GM12878 (cell line): ENCODE results near the gene ALDH18A1. TPM values are rescaled to one million over a fixed set of nuclear protein-coding genes. Genes with fewer than 3 reads are reported as not detected.

Experiments
- ATAC-seq: fragments of 200-7000 bp; cut with Tn5 transposase; 3 replicates; pipeline ENCODE4 v1.9.1; 2020; ENCODE audit warnings: mild to moderate bottlenecking, moderate library complexity
- BruUV-seq: library from RNA; stranded (reverse); fragments of 400-500 nt; replicated peaks from 2 replicates; lab custom pipeline; 2021; lab: Mats Ljungman, UMichigan
- CTCF ChIA-PET: fragments of 300-600 bp; sonication (Branson Sonifier 250); formaldehyde crosslinking; extraction: SDS; loops from one replicate; lab custom pipeline; 2021; ENCODE audit warnings: inconsistent platforms; lab: Yijun Ruan, JAX
- POLR2A ChIA-PET: fragments of 350-600 bp; formaldehyde crosslinking; extraction: SDS; loops from one replicate; lab custom pipeline; 2021; ENCODE audit warnings: inconsistent platforms; lab: Charles Lee
- RAD21 ChIA-PET: fragments of 300-600 bp; sonication (Branson Sonifier 250); formaldehyde crosslinking; loops from one replicate; lab custom pipeline; 2023; ENCODE audit warnings: antibody characterized with exemption; ENCODE audit not compliant: unreplicated experiment; lab: Charles Lee
- SMC1A ChIA-PET: fragments of 300-600 bp; sonication (Branson Sonifier 250); formaldehyde crosslinking; loops from one replicate; lab custom pipeline; 2023; ENCODE audit not compliant: unreplicated experiment, uncharacterized antibody; lab: Charles Lee
- DNase-seq: peaks from one replicate; pipeline ENCODE4 v3.0.0-alpha.2; 2011; ENCODE audit warnings: low read depth, low spot score
- FAIRE-seq: peaks from 3 replicates; lab custom pipeline; 2011; peaks lifted over from hg19 to GRCh38; lab: Jason Lieb, UNC
- H2AFZ ChIP-seq: 2 replicates; pipeline ENCODE4 v1.6.0; 2011; ENCODE audit warnings: low read depth, low read length, control low read depth; ENCODE audit not compliant: control insufficient read depth
- H3K27ac ChIP-seq: 2 replicates; pipeline ENCODE4 v1.5.1; 2011; ENCODE audit warnings: control low read depth; ENCODE audit not compliant: control insufficient read depth, insufficient read depth
- H3K27me3 ChIP-seq, 2 experiments: replicated peaks in 1 of 2; 2 replicates each; pipeline versions ENCODE4 v1.6.0 to v1.6.1; 2011; ENCODE audit warnings: low read length in 1 of 2; ENCODE audit not compliant: control insufficient read depth in 2 of 2, insufficient read depth in 2 of 2
- H3K36me3 ChIP-seq, 2 experiments: 2 replicates each; pipeline ENCODE4 v1.5.1; 2011; ENCODE audit warnings: low read length in 1 of 2; ENCODE audit not compliant: control insufficient read depth in 2 of 2, insufficient read depth in 2 of 2
- H3K4me1 ChIP-seq: 2 replicates; pipeline ENCODE4 v1.6.1; 2011; ENCODE audit warnings: mild to moderate bottlenecking, low read length, moderate library complexity, mixed read lengths; ENCODE audit not compliant: control insufficient read depth, insufficient read depth
- H3K4me2 ChIP-seq: 2 replicates; pipeline ENCODE4 v1.6.0; 2011; ENCODE audit warnings: control low read depth; ENCODE audit not compliant: control insufficient read depth, insufficient read depth
- H3K4me3 ChIP-seq: fragments of 200-600 bp; sonication (generic); 2 replicates; pipeline ENCODE4 v1.5.1; 2016
- H3K79me2 ChIP-seq: 2 replicates; pipeline ENCODE4 v1.6.0; 2011; ENCODE audit warnings: low read length; ENCODE audit not compliant: control insufficient read depth, insufficient read depth
- H3K9ac ChIP-seq: 2 replicates; pipeline ENCODE4 v1.8.0; 2011; ENCODE audit warnings: low read length, control low read depth, mixed read lengths; ENCODE audit not compliant: control insufficient read depth, insufficient read depth
- H3K9me3 ChIP-seq: replicated peaks from 3 replicates; pipeline ENCODE4 v1.5.1; 2011; ENCODE audit warnings: mild to moderate bottlenecking, low read length; ENCODE audit not compliant: control insufficient read depth, insufficient read depth
- H4K20me1 ChIP-seq: 2 replicates; pipeline ENCODE4 v1.6.0; 2011; ENCODE audit not compliant: control insufficient read depth, insufficient read depth
- CBX3 ChIP-seq: fragments of 200-600 bp; sonication (generic); IDR thresholded peaks from 2 replicates; pipeline ENCODE4 v1.6.1; 2016; ENCODE audit warnings: low read depth, borderline replicate concordance
- DPF2 ChIP-seq: fragments of 450-650 bp; IDR thresholded peaks from 2 replicates; pipeline ENCODE4 v1.6.1; 2017; ENCODE audit warnings: mild to moderate bottlenecking
- HCFC1 ChIP-seq: fragments of 150-350 bp; IDR thresholded peaks from 2 replicates; pipeline ENCODE4 v1.6.1; 2014; ENCODE audit warnings: low read length
- POLR2A ChIP-seq: IDR thresholded peaks from 2 replicates; pipeline ENCODE4 v1.6.1; 2011; ENCODE audit warnings: low read depth, mild to moderate bottlenecking, low read length
- RELA ChIP-seq: fragments of 450-650 bp; IDR thresholded peaks from 2 replicates; pipeline ENCODE4 v1.8.0; 2014; ENCODE audit warnings: borderline replicate concordance; ENCODE audit not compliant: partially characterized antibody
- RELB ChIP-seq: fragments of 450-650 bp; IDR thresholded peaks from 2 replicates; pipeline ENCODE4 v1.6.1; 2017; ENCODE audit warnings: low read depth, mild to moderate bottlenecking, moderate library complexity
- YBX1 ChIP-seq: fragments of 450-650 bp; IDR thresholded peaks from 2 replicates; pipeline ENCODE4 v1.6.1; 2016; ENCODE audit warnings: antibody characterized with exemption
- WGBS: methylation state at CpG from one replicate; pipeline ENCODE4 v1.1.6; 2016; ENCODE audit warnings: low lambda C conversion rate; ENCODE audit not compliant: insufficient replicate concordance, insufficient coverage; ENCODE audit errors: missing lambda C conversion rate; 5-methylcytosine and 5-hydroxymethylcytosine counted together
- in situ Hi-C: fragments of 300-500 bp; cut with MboI; formaldehyde crosslinking; loops from 9 replicates; pipeline ENCODE4 v1.14.3; 2018; ENCODE audit warnings: mixed read lengths
- intact Hi-C: fragments of 100-400 bp; cut with micrococcal nuclease; formaldehyde crosslinking; loops from one replicate; pipeline ENCODE4 v1.14.2; 2022; ENCODE audit not compliant: unreplicated experiment
- polyA plus RNA-seq, 11 experiments: library from polyadenylated mRNA; depleted of rRNA in 4 of 11; unstranded in 6 of 11; stranded (reverse) in 5 of 11; fragments of >200 nt; fragmentation: Nextera tagmentation in 4 of 11; fragmentation: Illumina TruSeq in 1 of 11; extraction: Ambion mirVana in 4 of 11; extraction: Trizol in 1 of 11; gene quantifications; 1 replicate in 1 of 11; 2 replicates in 10 of 11; pipeline versions ENCODE4 v1.2.1 to v1.2.3, GENCODE V29; 2011 to 2016; ENCODE audit warnings: inconsistent platforms in 2 of 11, missing spikeins in 2 of 11, low read depth in 1 of 11
- total RNA-seq, 4 experiments: library from RNA; depleted of rRNA in 3 of 4; stranded (reverse); fragments of >200 nt in 3 of 4; fragmentation: Illumina TruSeq in 1 of 4; extraction: Trizol in 1 of 4; gene quantifications; 2 replicates each; pipeline versions ENCODE4 v1.2.1 to v1.2.3, GENCODE V29; 2013 to 2021

The ALDH18A1 gene
- total and polyA plus RNA-seq, 10 of the 15 experiments (the other 5 are each of a cell fraction or from before 2014, with no cell fraction given): 24.3 to 118 (median 99.3) TPM

DNA sequence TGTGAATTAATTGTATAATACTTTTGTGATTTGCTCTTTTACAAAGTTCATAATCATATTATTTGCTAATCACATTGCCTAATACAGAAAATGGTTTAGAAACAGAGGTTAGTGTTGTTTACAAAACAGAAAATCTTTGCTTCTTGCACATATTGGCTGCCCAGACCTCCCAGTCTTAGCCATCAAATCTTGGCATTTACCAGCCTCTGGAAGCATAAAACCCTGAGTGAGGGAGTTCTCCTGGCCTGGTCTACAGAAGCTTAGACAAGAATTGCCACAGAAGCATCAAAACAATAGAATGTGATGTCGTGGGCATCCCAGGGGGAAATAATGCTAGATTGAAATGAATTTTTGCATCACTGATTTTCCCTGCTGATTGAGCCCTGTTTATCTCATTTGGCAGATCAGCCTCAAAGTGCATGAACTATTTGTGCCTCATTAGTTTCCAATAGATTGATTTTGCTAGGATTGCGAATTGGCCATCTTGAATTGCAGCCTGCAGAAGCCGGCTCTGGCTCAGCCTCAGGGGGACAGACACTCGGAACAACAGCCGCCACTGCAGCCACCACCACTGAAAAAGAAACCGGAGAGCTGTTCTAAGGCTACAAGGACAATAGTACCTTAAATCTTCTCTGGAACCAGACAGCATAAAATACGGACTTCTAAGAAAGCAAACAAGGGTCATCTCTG lies 84.2 kb downstream of the ALDH18A1 start:
- no peak for DNase-seq
- no peak overlapping the region for H3K4me3 ChIP-seq
- no peak overlapping the region for H2AFZ ChIP-seq
- H3K79me2 ChIP-seq: no peaks in the 10 kb centered on the region
- no peak overlapping the region for H3K9ac ChIP-seq
- H3K27me3 ChIP-seq: peaks cover 2% of the 10 kb centered on the region in 2 experiments; a peak in 3 of 4 replicates
- SMC1A ChIA-PET: no interaction called here
- BruUV-seq: no TSS peak
- ATAC-seq: no peak
- no peaks in the 10 kb centered on the region for H3K4me1 ChIP-seq
- POLR2A ChIA-PET: no interaction called here
- CTCF ChIA-PET: no interaction called here
- RAD21 ChIA-PET: no interaction called here
- in situ Hi-C loops: no loop called here
- no peak overlapping the region for H3K4me2 ChIP-seq
- no peaks in the 10 kb centered on the region for H3K9me3 ChIP-seq
- no peak for FAIRE-seq
- TF ChIP-seq RELB (no peak), CBX3 (no peak), RELA (no peak), POLR2A (no peak), DPF2 (no peak), YBX1 (no peak)
- TF ChIP-seq, all 136 proteins: peak for 0
- H3K36me3 ChIP-seq: no peaks in the 10 kb centered on the region
- intact Hi-C loops: no loop called here
- 37% methylated on average over 7 of the region's 7 CpGs for WGBS
- no peaks in the 10 kb centered on the region for H4K20me1 ChIP-seq
- H3K27ac ChIP-seq: no peak overlapping the region

- no TSS peak for BruUV-seq
- no peak overlapping the region for H3K27ac ChIP-seq
- in situ Hi-C loops (no loop called here), intact Hi-C loops (no loop called here)
- no peak overlapping the region for H3K9ac ChIP-seq
- DNase-seq (no peak), FAIRE-seq (no peak), ATAC-seq (no peak)
- H3K4me3 ChIP-seq: no peak overlapping the region
- no peaks in the 10 kb centered on the region for H3K4me1 ChIP-seq
- no peaks in the 10 kb centered on the region for H3K36me3 ChIP-seq
- no peaks in the 10 kb centered on the region for H3K9me3 ChIP-seq
- 45% methylated on average over 4 of the region's 4 CpGs for WGBS
- TF ChIP-seq HCFC1: no peak
- ChIA-PET RAD21 (no interaction called here), POLR2A (no interaction called here), SMC1A (no interaction called here), CTCF (no interaction called here)
- H3K27me3 ChIP-seq: peaks cover 2% of the 10 kb centered on the region in 2 experiments; a peak in 3 of 4 replicates
- H2AFZ ChIP-seq: no peak overlapping the region
- H4K20me1 ChIP-seq: no peaks in the 10 kb centered on the region
- H3K4me2 ChIP-seq: no peak overlapping the region
- H3K79me2 ChIP-seq: no peaks in the 10 kb centered on the region
Observed at GRCh38 chr10:95571390-95571789, 85.1 kb downstream of the ALDH18A1 start.
